ENCODE data around the gene MTA3. TPM values are rescaled to one million over a fixed set of nuclear protein-coding genes. Genes with fewer than 3 reads are reported as not detected.

The MTA3 gene
- total RNA-seq, 2 donors from 2014 or later = 23.0 to 30.8 TPM

GRCh38 chr2:42587526-42588117 lies 19.2 kb downstream of the MTA3 start:
- Histone ChIP-seq H3K4me1 (ENCODE audit: control insufficient read depth in 1 of 2, low read depth in 2 of 2) (no peaks in the 10 kb centered on the region), H3K4me3 (no peak overlapping the region), H3K27ac (no peak overlapping the region), H3K9me3 (no peaks in the 10 kb centered on the region), H3K27me3 (replicated peaks; ENCODE audit: insufficient read depth) (no peaks in the 10 kb centered on the region), H3K36me3 (no peaks in the 10 kb centered on the region)
- ATAC-seq (ENCODE audit: insufficient number of reproducible peaks, low FRiP score, low read depth) = no peak
- no peak for TF ChIP-seq CTCF (IDR thresholded peaks at IDR 0.05)
- DNase-seq (ENCODE audit: low spot score) = no peak

GRCh38 chr2:42588121-42588520 lies 19.7 kb downstream of the MTA3 start:
- Histone ChIP-seq H3K27me3 (replicated peaks; ENCODE audit: insufficient read depth) (no peaks in the 10 kb centered on the region), H3K9me3 (no peaks in the 10 kb centered on the region), H3K4me3 (no peak overlapping the region), H3K36me3 (no peaks in the 10 kb centered on the region), H3K27ac (no peak overlapping the region), H3K4me1 (ENCODE audit: control insufficient read depth in 1 of 2, low read depth in 2 of 2) (no peaks in the 10 kb centered on the region)
- TF ChIP-seq CTCF (IDR thresholded peaks at IDR 0.05) = no peak
- DNase-seq (ENCODE audit: low spot score) = no peak
- no peak for ATAC-seq (ENCODE audit: insufficient number of reproducible peaks, low FRiP score, low read depth)

- Histone ChIP-seq H3K9me3 (no peaks in the 10 kb centered on the region), H3K4me1 (ENCODE audit: control insufficient read depth in 1 of 2, low read depth in 2 of 2) (no peaks in the 10 kb centered on the region), H3K27me3 (replicated peaks; ENCODE audit: insufficient read depth) (no peaks in the 10 kb centered on the region), H3K27ac (no peak overlapping the region), H3K36me3 (no peaks in the 10 kb centered on the region), H3K4me3 (no peak overlapping the region)
- DNase-seq (ENCODE audit: low spot score) (no peak), ATAC-seq (ENCODE audit: insufficient number of reproducible peaks, low FRiP score, low read depth) (no peak)
- no peak for TF ChIP-seq CTCF (IDR thresholded peaks at IDR 0.05)
Measured at GRCh38 chr2:42590176-42590575, 21.7 kb downstream of the MTA3 start.

GRCh38 chr2:42593282-42593681 lies 24.9 kb downstream of the MTA3 start:
- Histone ChIP-seq H3K4me3 (no peak overlapping the region), H3K9me3 (no peaks in the 10 kb centered on the region), H3K36me3 (no peaks in the 10 kb centered on the region), H3K27ac (no peak overlapping the region), H3K4me1 (ENCODE audit: control insufficient read depth in 1 of 2, low read depth in 2 of 2) (no peaks in the 10 kb centered on the region), H3K27me3 (replicated peaks; ENCODE audit: insufficient read depth) (no peaks in the 10 kb centered on the region)
- no peak for ATAC-seq (ENCODE audit: insufficient number of reproducible peaks, low FRiP score, low read depth)
- no peak for TF ChIP-seq CTCF (IDR thresholded peaks at IDR 0.05)
- no peak for DNase-seq (ENCODE audit: low spot score)

GRCh38 chr2:42598656-42599055 lies 30.2 kb downstream of the MTA3 start:
- no peak for TF ChIP-seq CTCF (IDR thresholded peaks at IDR 0.05)
- Histone ChIP-seq H3K27me3 (replicated peaks; ENCODE audit: insufficient read depth) (no peaks in the 10 kb centered on the region), H3K9me3 (no peaks in the 10 kb centered on the region), H3K36me3 (no peaks in the 10 kb centered on the region), H3K27ac (no peak overlapping the region), H3K4me1 (ENCODE audit: control insufficient read depth in 1 of 2, low read depth in 2 of 2) (no peaks in the 10 kb centered on the region), H3K4me3 (no peak overlapping the region)
- DNase-seq (ENCODE audit: low spot score) (no peak), ATAC-seq (ENCODE audit: insufficient number of reproducible peaks, low FRiP score, low read depth) (no peak)
